ENCODE results near the gene FES.
"Not testable (repeated sequence)": the region's sequence is repeated elsewhere in the genome, so short reads cannot be mapped to it uniquely, and the experiment has no call there.

The FES gene

GRCh38 chr15:90883976-90884718 is at the start of gene FES:
FES (plus strand) TSS chr15:90884504; CDS start chr15:90885046, 542 bp downstream.
- DNase-seq (ENCODE audit: low read depth) = no peak

- no peak for DNase-seq (ENCODE audit: low read depth)
These were observed 49.7 kb upstream of the FES start for GRCh38 chr15:90834626-90835025.

GRCh38 chr15:90836296-90836871 is 47.9 kb upstream of the FES start:
- DNase-seq (ENCODE audit: low read depth) = no peak

- no peak for DNase-seq (ENCODE audit: low read depth)
These were observed 47.2 kb upstream of the FES start for GRCh38 chr15:90837094-90837493.

- DNase-seq (ENCODE audit: low read depth) = peak; percentile 84
These were observed 46.2 kb upstream of the FES start for GRCh38 chr15:90838139-90838538.

- no peak for DNase-seq (ENCODE audit: low read depth)
These were observed 45.8 kb upstream of the FES start for GRCh38 chr15:90838544-90838943.

- DNase-seq (ENCODE audit: low read depth) = no peak
These were observed 44.9 kb upstream of the FES start for GRCh38 chr15:90839187-90840071.

GRCh38 chr15:90840157-90840855 is 44.0 kb upstream of the FES start:
- no peak for DNase-seq (ENCODE audit: low read depth)

GRCh38 chr15:90840954-90841353 is 43.4 kb upstream of the FES start:
- DNase-seq (ENCODE audit: low read depth) = no peak

GRCh38 chr15:90844696-90845095 is 39.6 kb upstream of the FES start:
- DNase-seq (ENCODE audit: low read depth) = no peak

- no peak for DNase-seq (ENCODE audit: low read depth)
These were observed 38.9 kb upstream of the FES start for GRCh38 chr15:90845201-90845949.

- DNase-seq (ENCODE audit: low read depth) = not testable (repeated sequence)
These were observed 34.9 kb upstream of the FES start for GRCh38 chr15:90849424-90849823.

GRCh38 chr15:90851114-90851513 is 33.2 kb upstream of the FES start:
- no peak for DNase-seq (ENCODE audit: low read depth)

GRCh38 chr15:90851940-90852339 is 32.4 kb upstream of the FES start:
- no peak for DNase-seq (ENCODE audit: low read depth)

GRCh38 chr15:90855139-90855538 is 29.2 kb upstream of the FES start:
- DNase-seq (ENCODE audit: low read depth) = no peak

GRCh38 chr15:90857337-90857736 is 27.0 kb upstream of the FES start:
- no peak for DNase-seq (ENCODE audit: low read depth)

- DNase-seq (ENCODE audit: low read depth) = no peak
These were observed 26.3 kb upstream of the FES start for GRCh38 chr15:90857883-90858443.

- no peak for DNase-seq (ENCODE audit: low read depth)
These were observed 24.8 kb upstream of the FES start for GRCh38 chr15:90859234-90860131.

GRCh38 chr15:90860450-90860849 is 23.9 kb upstream of the FES start:
- no peak for DNase-seq (ENCODE audit: low read depth)

Data from activated gamma-delta T cell treated with anti-CD3 and anti-CD28 coated beads, Interleukin-2, amount 50 U/mL, for 16 hours (primary cell).